ENCODE results near the gene ETV1. TPM values are rescaled to one million over a fixed set of nuclear protein-coding genes. Genes with fewer than 3 reads are reported as not detected.

The ETV1 gene
- total and polyA plus RNA-seq, 4 donors: 1.2 to 4.3 (median 3.6) TPM

GRCh38 chr7:14009453-14010418, 20.3 kb upstream of the ETV1 start:
- 89% methylated on average over 10 of the region's 10 CpGs for WGBS
- H3K4me3 ChIP-seq (ENCODE audit: low read depth in 1 of 3, low read length in 3 of 3): no peak overlapping the region

More at GRCh38 chr7:14009453-14010418, 20.3 kb upstream of the ETV1 start:
- Histone ChIP-seq H3K36me3 (ENCODE audit: control insufficient read depth in 4 of 4, insufficient read depth in 3 of 4, low read depth in 1 of 4, low read length in 3 of 4) (no peaks in the 10 kb centered on the region), H3K27me3 (ENCODE audit: control insufficient read depth in 4 of 4, insufficient read depth in 4 of 4, low read length in 3 of 4) (no peaks in the 10 kb centered on the region), H3K27ac (ENCODE audit: low read depth in 1 of 2, low read length in 2 of 2) (no peak overlapping the region), H3K9me3 (ENCODE audit: control insufficient read depth in 4 of 4, low read length in 3 of 4) (no peaks in the 10 kb centered on the region), H3K4me1 (ENCODE audit: control insufficient read depth in 4 of 4, insufficient read depth in 4 of 4, low read length in 3 of 4) (no peaks in the 10 kb centered on the region), H3K9ac (ENCODE audit: low read depth in 1 of 2, low read length in 2 of 2) (no peak overlapping the region)
- no peak for DNase-seq (ENCODE audit: low spot score)
- no peak for TF ChIP-seq FOXA1 (IDR thresholded peaks at IDR 0.05)
- TF ChIP-seq ATF3 (IDR thresholded peaks at IDR 0.05): no peak
- no peak for TF ChIP-seq RAD21 (IDR thresholded peaks at IDR 0.05)
- no peak for TF ChIP-seq HNF4G (IDR thresholded peaks at IDR 0.05)
- TF ChIP-seq EGR1 (IDR thresholded peaks at IDR 0.05; ENCODE audit: low read depth in 2 of 2): no peak
- TF ChIP-seq HNF4A (conservative IDR thresholded peaks at IDR 0.05): no peak
- TF ChIP-seq, protein P1, sequence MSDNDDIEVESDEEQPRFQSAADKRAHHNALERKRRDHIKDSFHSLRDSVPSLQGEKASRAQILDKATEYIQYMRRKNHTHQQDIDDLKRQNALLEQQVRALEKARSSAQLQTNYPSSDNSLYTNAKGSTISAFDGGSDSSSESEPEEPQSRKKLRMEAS (IDR thresholded peaks at IDR 0.05): no peak
- no peak for TF ChIP-seq ZBTB33 (IDR thresholded peaks at IDR 0.05)
- no peak for TF ChIP-seq NR2F2 (IDR thresholded peaks at IDR 0.05)
- TF ChIP-seq REST (IDR thresholded peaks at IDR 0.05): no peak
- no peak for TF ChIP-seq GABPA (IDR thresholded peaks at IDR 0.05 in 1 of 2, conservative IDR thresholded peaks at IDR 0.05 in 1 of 2)
- no peak for TF ChIP-seq RXRA (IDR thresholded peaks at IDR 0.05)
- no peak for TF ChIP-seq SP1 (IDR thresholded peaks at IDR 0.05)
- TF ChIP-seq CTCF (IDR thresholded peaks at IDR 0.05; ENCODE audit: low read depth, low read length, missing input control): no peak
- no peak for TF ChIP-seq TAF1 (conservative IDR thresholded peaks at IDR 0.05)
- TF ChIP-seq FOXA2 (IDR thresholded peaks at IDR 0.05): no peak
- no peak for TF ChIP-seq JUND (IDR thresholded peaks at IDR 0.05)
- no peak for TF ChIP-seq YY1 (IDR thresholded peaks at IDR 0.05)

Measured in liver (tissue), 9 donors.